ENCODE data around the gene CHD6. TPM values are rescaled to one million over a fixed set of nuclear protein-coding genes. Genes with fewer than 3 reads are reported as not detected.
A peak's percentile ranks its signal among the peaks of the same experiment; 100 is the strongest.

The CHD6 gene
- total and polyA plus RNA-seq, 2 of the 13 experiments (the other 11 are each of a cell fraction or from before 2014, with no cell fraction given), result 14.4 to 52.0 TPM

- peak; percentile 57; the same call in 1 of the 2 replicates for TF ChIP-seq POGK (CRISPR knock-in tag; conservative IDR thresholded peaks at IDR 0.05)
- no peak for TF ChIP-seq ZNF558 (CRISPR knock-in tag; IDR thresholded peaks at IDR 0.05; ENCODE audit: borderline replicate concordance)
- no peak for TF ChIP-seq KAT2B (IDR thresholded peaks at IDR 0.05; ENCODE audit: borderline replicate concordance, low read depth, low read length)
- TF ChIP-seq BRF2 (CRISPR knock-in tag; IDR thresholded peaks at IDR 0.05), result no peak
- no peak for TF ChIP-seq SRY (CRISPR knock-in tag; IDR thresholded peaks at IDR 0.05)
- TF ChIP-seq NPAS2 (CRISPR knock-in tag; IDR thresholded peaks at IDR 0.05; ENCODE audit: borderline replicate concordance), result no peak
- no peak for TF ChIP-seq ZNF343 (CRISPR knock-in tag; IDR thresholded peaks at IDR 0.05)
- peak; percentile 46; the same call in 1 of the 2 replicates for TF ChIP-seq ZNF205 (CRISPR knock-in tag; IDR thresholded peaks at IDR 0.05)
- no peak for TF ChIP-seq ZNF33A (CRISPR knock-in tag; IDR thresholded peaks at IDR 0.05; ENCODE audit: borderline replicate concordance)
- no peak for TF ChIP-seq ZNF567 (CRISPR knock-in tag; IDR thresholded peaks at IDR 0.05; ENCODE audit: borderline replicate concordance)
- TF ChIP-seq ZNF891 (CRISPR knock-in tag; IDR thresholded peaks at IDR 0.05), result 0 out of 2 replicates have a peak, but pooled peaks have one; percentile 54
- TF ChIP-seq ZNF274 (CRISPR knock-in tag; IDR thresholded peaks at IDR 0.05), result 0 out of 2 replicates have a peak, but pooled peaks have one; percentile 19
- no peak for TF ChIP-seq ZNF75D (CRISPR knock-in tag; IDR thresholded peaks at IDR 0.05; ENCODE audit: borderline replicate concordance)
- peak; percentile 64; the same call in 1 of the 2 replicates for TF ChIP-seq ZBTB38 (CRISPR knock-in tag; IDR thresholded peaks at IDR 0.05)
- peak; percentile 48; the same call in 1 of the 2 replicates for TF ChIP-seq HOXA3 (CRISPR knock-in tag; IDR thresholded peaks at IDR 0.05)
- TF ChIP-seq AGO2 (optimal IDR thresholded peaks at IDR 0.05; ENCODE audit: low read depth, low read length), result no peak
- no peak for TF ChIP-seq ZSCAN5A (CRISPR knock-in tag; IDR thresholded peaks at IDR 0.05; ENCODE audit: borderline replicate concordance)
- TF ChIP-seq ZNF235 (CRISPR knock-in tag; IDR thresholded peaks at IDR 0.05; ENCODE audit: borderline replicate concordance), result no peak
- TF ChIP-seq NR1H2 (CRISPR knock-in tag; IDR thresholded peaks at IDR 0.05; ENCODE audit: borderline replicate concordance, low read depth), result no peak
- no peak for TF ChIP-seq MED13 (CRISPR knock-in tag; IDR thresholded peaks at IDR 0.05)
- no peak for TF ChIP-seq TRAFD1 (CRISPR knock-in tag; IDR thresholded peaks at IDR 0.05; ENCODE audit: borderline replicate concordance)
- TF ChIP-seq ASH2L (IDR thresholded peaks at IDR 0.05; ENCODE audit: insufficient read length, low read depth, low read length), result no peak
- TF ChIP-seq PLRG1 (conservative IDR thresholded peaks at IDR 0.05), result no peak
Observed at GRCh38 chr20:41395667-41396664, 222.2 kb downstream of the CHD6 start (continued).

Measured in HepG2 (cell line).